Stomach (tissue), 9 donors: ENCODE results near the gene CCDC6. TPM values are rescaled to one million over a fixed set of nuclear protein-coding genes. Genes with fewer than 3 reads are reported as not detected.

Source experiments
- DNase-seq, 2 donors: peaks; one replicate each; pipeline versions ENCODE4 v3.0.0 to v3.0.0-alpha.2; 2013 to 2019
- H3K27ac ChIP-seq, 5 donors: fragments of 200-600 bp in 4 of 5; sonication (generic) in 4 of 5; one replicate each; pipeline ENCODE4 v1.5.1; 2013 to 2019; ENCODE audit warnings: mild to moderate bottlenecking in 1 of 5, moderate library complexity in 1 of 5
- H3K27me3 ChIP-seq, 3 donors: fragments of 200-600 bp; sonication (generic); one replicate each; pipeline ENCODE4 v1.5.1; 2017 to 2019; ENCODE audit warnings: mixed run types in 1 of 3
- H3K36me3 ChIP-seq, 4 donors: fragments of 200-600 bp; sonication (generic); 1 replicate in 3 of 4; 2 replicates in 1 of 4; pipeline ENCODE4 v1.5.1; 2016 to 2019
- H3K4me1 ChIP-seq, 4 donors: fragments of 200-600 bp; sonication (generic); one replicate each; pipeline ENCODE4 v1.5.1; 2016 to 2019
- H3K4me3 ChIP-seq, 4 donors: fragments of 200-600 bp; sonication (generic) in 3 of 4; one replicate each; pipeline ENCODE4 v1.5.1; 2016 to 2019; ENCODE audit warnings: mild to moderate bottlenecking in 1 of 4
- H3K9me3 ChIP-seq, 4 donors: fragments of 200-600 bp; sonication (generic); one replicate each; pipeline ENCODE4 v1.5.1; 2016 to 2019
- EP300 ChIP-seq: sonication (generic); formaldehyde crosslinking; IDR thresholded peaks from one replicate; pipeline ENCODE4 v1.6.1; 2017; ENCODE audit warnings: antibody characterized with exemption
- POLR2A ChIP-seq, 4 donors: fragments of 450-650 bp; IDR thresholded peaks; one replicate each; pipeline ENCODE4 v1.6.1; 2016; ENCODE audit warnings: antibody characterized with exemption in 4 of 4, control low read depth in 2 of 4, mild to moderate bottlenecking in 1 of 4, moderate library complexity in 1 of 4
- POLR2AphosphoS5 ChIP-seq, 3 donors: sonication (generic); formaldehyde crosslinking; IDR thresholded peaks; one replicate each; pipeline ENCODE4 v1.6.1; 2016; ENCODE audit warnings: antibody characterized with exemption in 3 of 3
- WGBS, 5 donors: extraction: QIAGEN DNeasy Blood & Tissue Kit in 3 of 5; methylation state at CpG; one replicate each; pipeline versions ENCODE4 v1.1.5 to v1.1.7; 2013 to 2018; 5-methylcytosine and 5-hydroxymethylcytosine counted together
- intact Hi-C: fragments of 100-400 bp; cut with DNase I; formaldehyde crosslinking; loops from one replicate; pipeline ENCODE4 v1.15.1; 2023; ENCODE audit warnings: low total_unique reads
- polyA plus RNA-seq, 3 donors: library from polyadenylated mRNA; stranded (reverse); fragments of 200-250 nt; gene quantifications; one replicate each; pipeline ENCODE4 v1.2.3, GENCODE V29; 2013
- total RNA-seq, 5 donors: library from RNA; depleted of rRNA; stranded (reverse); fragments of >200 nt; gene quantifications; one replicate each; pipeline versions ENCODE4 v1.1.0 to v1.2.3, GENCODE V29; 2014 to 2016
- TF ChIP-seq, protein P1 (sequence below), 7 experiments: fragments of 450-650 bp in 4 of 7; fragments of 200-600 bp in 3 of 7; sonication (generic) in 3 of 7; IDR thresholded peaks; one replicate each; pipeline ENCODE4 v1.5.1; 2016 to 2019; ENCODE audit warnings: antibody characterized with exemption in 7 of 7, control low read depth in 2 of 7, mild to moderate bottlenecking in 1 of 7
- donor health status: healthy with polysubstance abuse.
- donor health status: Bipolar disorder and iron deficiency.
- donor health status: healthy.

The CCDC6 gene
- total and polyA plus RNA-seq, 8 donors = 12.5 to 56.0 (median 17.0) TPM

DNA sequence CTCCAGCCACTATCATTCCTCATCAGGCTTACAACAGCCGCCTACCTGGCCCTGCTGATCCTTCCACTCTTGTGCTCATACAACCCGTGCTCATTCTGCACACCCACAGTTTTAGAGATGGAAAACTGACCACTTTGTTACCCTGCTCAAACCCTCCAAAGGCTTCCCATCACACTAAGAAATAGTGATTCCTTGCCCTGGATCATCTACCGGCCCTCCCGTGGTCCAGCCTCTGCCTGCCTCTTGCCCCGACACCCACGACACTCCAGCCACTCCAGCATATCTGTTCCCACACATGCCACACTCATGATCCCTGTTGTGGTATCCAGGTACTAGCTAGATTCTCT is 36.8 kb downstream of the CCDC6 start:
- no peak for DNase-seq
- Histone ChIP-seq H3K27me3 (no peaks in the 10 kb centered on the region), H3K9me3 (no peaks in the 10 kb centered on the region), H3K27ac (no peak overlapping the region), H3K4me1 (peaks cover 41 to 82% (median 59%) of the 10 kb centered on the region in 4 donors), H3K36me3 (no peaks in the 10 kb centered on the region), H3K4me3 (no peak overlapping the region)
- TF ChIP-seq POLR2AphosphoS5 (IDR thresholded peaks at IDR 0.05) (no peak), EP300 (no peak)
- TF ChIP-seq, protein P1, sequence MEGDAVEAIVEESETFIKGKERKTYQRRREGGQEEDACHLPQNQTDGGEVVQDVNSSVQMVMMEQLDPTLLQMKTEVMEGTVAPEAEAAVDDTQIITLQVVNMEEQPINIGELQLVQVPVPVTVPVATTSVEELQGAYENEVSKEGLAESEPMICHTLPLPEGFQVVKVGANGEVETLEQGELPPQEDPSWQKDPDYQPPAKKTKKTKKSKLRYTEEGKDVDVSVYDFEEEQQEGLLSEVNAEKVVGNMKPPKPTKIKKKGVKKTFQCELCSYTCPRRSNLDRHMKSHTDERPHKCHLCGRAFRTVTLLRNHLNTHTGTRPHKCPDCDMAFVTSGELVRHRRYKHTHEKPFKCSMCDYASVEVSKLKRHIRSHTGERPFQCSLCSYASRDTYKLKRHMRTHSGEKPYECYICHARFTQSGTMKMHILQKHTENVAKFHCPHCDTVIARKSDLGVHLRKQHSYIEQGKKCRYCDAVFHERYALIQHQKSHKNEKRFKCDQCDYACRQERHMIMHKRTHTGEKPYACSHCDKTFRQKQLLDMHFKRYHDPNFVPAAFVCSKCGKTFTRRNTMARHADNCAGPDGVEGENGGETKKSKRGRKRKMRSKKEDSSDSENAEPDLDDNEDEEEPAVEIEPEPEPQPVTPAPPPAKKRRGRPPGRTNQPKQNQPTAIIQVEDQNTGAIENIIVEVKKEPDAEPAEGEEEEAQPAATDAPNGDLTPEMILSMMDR (IDR thresholded peaks at IDR 0.05) = no peak
- WGBS, 5 donors = 92 to 95% (median 95%) methylated on average over 6 of the region's 6 CpGs
- intact Hi-C loops = no loop called here

DNA sequence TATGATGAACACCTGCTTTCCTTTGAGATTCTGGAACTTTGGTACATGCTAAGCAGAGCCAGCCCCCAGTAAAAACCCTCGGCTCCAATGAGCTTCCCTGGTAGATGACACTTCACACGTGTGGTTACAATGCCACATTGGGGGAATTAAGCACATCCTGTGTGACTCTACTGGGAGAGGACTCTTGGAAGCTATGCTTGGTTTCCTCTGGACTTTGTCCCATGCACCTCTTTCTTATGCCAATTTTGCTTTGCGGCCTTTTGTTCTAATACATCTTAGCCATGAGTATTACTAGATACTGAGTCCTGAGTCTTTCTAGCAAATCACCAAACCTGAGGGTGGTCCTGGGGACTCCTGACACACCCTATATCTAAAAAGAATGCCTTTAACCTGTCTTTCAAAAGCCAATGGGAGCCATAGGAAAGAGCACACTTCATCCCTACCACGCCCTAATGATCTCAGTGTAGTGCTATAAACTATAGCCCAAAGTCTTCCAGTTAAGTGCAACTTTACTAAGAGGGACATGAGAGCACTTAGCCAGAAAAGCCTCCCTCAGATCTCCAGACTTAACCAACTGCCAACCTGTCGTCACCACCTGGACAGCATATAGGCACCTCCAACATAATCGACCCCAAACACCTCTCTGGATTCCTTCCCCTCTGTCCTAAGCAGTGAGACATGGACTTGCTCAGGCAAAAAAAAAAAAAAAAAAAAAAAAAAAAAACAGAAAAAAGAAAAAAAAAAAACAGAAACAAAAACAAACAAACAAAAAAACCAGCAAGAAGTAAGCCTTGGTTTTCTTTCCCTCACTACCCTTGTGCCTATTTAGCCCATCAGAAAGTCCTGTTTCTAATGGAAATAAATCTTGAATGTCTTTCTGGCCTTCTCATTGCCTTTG is 37.4 kb downstream of the CCDC6 start:
- no peaks in the 10 kb centered on the region for H3K36me3 ChIP-seq
- H3K4me3 ChIP-seq = no peak overlapping the region
- no peaks in the 10 kb centered on the region for H3K9me3 ChIP-seq
- 69 to 77% (median 74%) methylated on average over 6 of the region's 6 CpGs for whole genome bisulfite sequencing, 5 donors
- peak overlapping the region in 3 of 5 donors; percentile 10 to 20 (median 17) for H3K27ac ChIP-seq
- peaks cover 46 to 82% (median 59%) of the 10 kb centered on the region in 4 donors for H3K4me1 ChIP-seq
- intact Hi-C loops = no loop called here
- DNase-seq = no peak
- no peak for TF ChIP-seq EP300
- TF ChIP-seq, protein P1 (IDR thresholded peaks at IDR 0.05) = no peak
- no peak for TF ChIP-seq POLR2A (IDR thresholded peaks at IDR 0.05)
- TF ChIP-seq POLR2AphosphoS5 (IDR thresholded peaks at IDR 0.05) = no peak
- no peaks in the 10 kb centered on the region for H3K27me3 ChIP-seq

DNA sequence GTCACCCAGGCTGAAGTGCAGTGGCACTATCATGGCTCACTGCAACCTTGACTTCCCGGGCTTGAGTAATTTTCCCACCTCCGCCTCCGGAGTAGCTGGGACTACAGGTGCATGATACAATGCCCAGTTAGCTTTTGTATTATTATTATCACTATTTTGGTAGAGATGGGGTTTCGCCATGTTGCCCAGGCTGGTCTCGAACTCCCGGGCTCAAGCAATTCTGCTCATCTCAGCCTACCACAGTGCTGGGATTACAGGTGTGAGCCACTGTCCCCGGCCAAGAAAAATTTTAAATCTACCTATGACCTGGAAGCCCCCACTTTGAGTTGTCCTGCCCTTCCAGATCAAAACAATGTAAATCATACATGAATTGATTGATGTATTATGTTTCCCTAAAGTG is 38.8 kb downstream of the CCDC6 start:
- Histone ChIP-seq H3K27ac (peak overlapping the region in 2 of 5 donors; percentile 3 to 5), H3K4me3 (no peak overlapping the region), H3K4me1 (peaks cover 34 to 75% (median 51%) of the 10 kb centered on the region in 4 donors), H3K27me3 (no peaks in the 10 kb centered on the region), H3K36me3 (no peaks in the 10 kb centered on the region), H3K9me3 (no peaks in the 10 kb centered on the region)
- TF ChIP-seq, protein P1 (IDR thresholded peaks at IDR 0.05) = no peak
- no peak for TF ChIP-seq EP300
- intact Hi-C loops = no loop called here
- DNase-seq = no peak
- whole genome bisulfite sequencing, 5 donors = 88 to 94% (median 90%) methylated on average over 7 of the region's 7 CpGs

DNA sequence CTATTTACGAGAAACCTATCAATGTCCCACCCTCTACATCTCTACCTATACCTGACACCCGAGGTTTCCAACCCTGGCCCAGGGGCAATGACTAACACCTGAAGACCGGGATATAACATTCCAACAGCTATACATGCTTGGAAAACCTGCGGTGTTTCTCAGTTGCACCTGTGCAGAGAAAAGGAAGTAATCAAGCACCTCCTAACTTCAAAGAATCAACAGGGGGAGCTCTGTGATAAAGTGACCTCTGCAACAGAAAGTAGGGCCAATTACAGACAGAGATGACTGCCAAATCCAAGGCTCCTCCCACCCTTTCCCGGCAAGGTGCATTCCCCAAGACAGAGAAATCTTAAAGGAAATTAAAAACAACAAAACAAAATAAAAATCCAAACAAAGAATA is 41.3 kb downstream of the CCDC6 start:
- DNase-seq = peak; percentile 65 to 72
- Histone ChIP-seq H3K36me3 (no peaks in the 10 kb centered on the region), H3K27me3 (no peaks in the 10 kb centered on the region), H3K27ac (peak overlapping the region; percentile 13 to 55 (median 38)), H3K4me3 (no peak overlapping the region), H3K4me1 (peaks cover 27 to 58% (median 38%) of the 10 kb centered on the region in 4 donors), H3K9me3 (no peaks in the 10 kb centered on the region)
- TF ChIP-seq POLR2AphosphoS5 (IDR thresholded peaks at IDR 0.05) (peak in 1 of 3 donors; percentile 15), EP300 (no peak), POLR2A (IDR thresholded peaks at IDR 0.05) (no peak)
- TF ChIP-seq, protein P1 (IDR thresholded peaks at IDR 0.05) = peak in 5 of 7 experiments; percentile 7 to 65 (median 28)
- WGBS, 5 donors = 19 to 50% (median 23%) methylated on average over 5 of the region's 5 CpGs
- intact Hi-C loops = no loop called here
